Right lung (tissue), 5 donors: ENCODE data around the gene SNRPA1. TPM values are rescaled to one million over a fixed set of nuclear protein-coding genes. Genes with fewer than 3 reads are reported as not detected.

Source experiments
- DNase-seq, 2 donors: peaks; one replicate each; pipeline ENCODE4 v3.0.0-alpha.2; 2013
- polyA plus RNA-seq, 5 donors: library from polyadenylated mRNA; unstranded; fragments of 120-200 nt; gene quantifications; one replicate each; pipeline versions ENCODE4 v1.2.1 to v1.2.3, GENCODE V29; 2013; ENCODE audit warnings: inconsistent platforms in 1 of 5, low replicate concordance in 1 of 5; ENCODE audit not compliant: insufficient read length in 5 of 5, insufficient read depth in 1 of 5

SNRPA1 gene
- polyA plus RNA-seq, 5 donors, result 52.8 to 75.7 (median 59.7) TPM

DNA sequence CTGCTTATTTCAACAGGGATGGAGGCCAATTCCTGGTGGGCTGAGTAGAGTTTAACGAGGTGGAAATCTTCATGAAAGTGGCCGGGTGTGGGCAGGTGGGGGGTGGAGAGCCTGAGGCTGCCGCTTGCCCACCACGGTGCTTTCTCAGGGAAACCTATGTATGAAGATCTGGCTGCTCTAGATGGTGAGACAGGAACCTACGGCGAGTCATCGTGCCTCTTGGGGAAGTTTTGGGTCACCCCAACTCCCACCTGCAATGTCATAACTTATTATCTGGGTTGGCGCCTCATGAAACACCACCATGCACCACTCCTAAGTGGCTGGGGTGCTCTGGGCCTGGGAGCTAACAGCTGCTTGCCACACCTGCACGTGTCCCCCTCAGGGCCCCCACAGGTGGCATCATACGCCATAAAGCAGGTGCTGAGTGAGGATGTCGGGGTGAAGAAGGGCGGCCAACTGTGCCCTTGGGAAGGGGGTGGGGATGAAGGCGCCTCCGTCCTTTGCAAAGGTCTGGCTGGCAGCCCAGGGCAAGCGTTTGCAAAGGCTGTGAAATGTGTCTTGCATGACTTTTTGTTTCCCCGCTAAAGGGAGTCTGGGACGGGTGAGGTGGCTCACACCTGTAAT, 27.9 kb upstream of the SNRPA1 start:
- DNase-seq, result no peak

DNA sequence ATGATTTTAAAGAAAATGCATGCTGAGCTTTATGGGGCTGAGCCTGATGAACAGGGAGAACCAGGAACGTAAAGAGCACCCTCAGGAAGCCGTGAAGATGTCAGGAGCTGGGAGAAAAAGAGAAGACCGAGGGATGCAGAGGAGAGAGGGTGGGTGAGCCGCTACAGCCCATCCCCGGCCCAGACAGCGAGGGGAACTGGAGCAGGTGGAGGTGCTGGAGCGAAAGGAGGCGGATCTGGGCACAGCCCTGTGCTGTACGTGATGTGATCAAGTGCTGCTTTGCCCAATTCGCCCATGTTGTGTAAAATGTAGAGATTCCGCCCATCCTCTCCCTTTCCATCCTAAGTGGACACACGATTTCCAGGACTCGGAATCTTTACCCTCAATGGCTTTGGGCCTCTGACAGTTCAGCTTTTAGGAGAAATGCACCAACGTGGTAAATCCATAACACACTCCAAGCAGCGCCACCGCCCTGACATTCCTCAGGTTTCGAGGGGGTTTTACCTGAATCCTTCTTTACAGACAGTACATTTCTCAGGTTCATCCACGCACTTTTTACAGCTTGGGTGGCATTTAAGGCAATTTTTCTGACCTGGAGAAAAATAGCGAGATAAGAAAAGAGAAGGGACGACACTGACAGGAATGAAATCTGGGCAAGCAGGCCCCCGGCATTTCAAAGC, 27.1 kb upstream of the SNRPA1 start:
- no peak for DNase-seq

DNA sequence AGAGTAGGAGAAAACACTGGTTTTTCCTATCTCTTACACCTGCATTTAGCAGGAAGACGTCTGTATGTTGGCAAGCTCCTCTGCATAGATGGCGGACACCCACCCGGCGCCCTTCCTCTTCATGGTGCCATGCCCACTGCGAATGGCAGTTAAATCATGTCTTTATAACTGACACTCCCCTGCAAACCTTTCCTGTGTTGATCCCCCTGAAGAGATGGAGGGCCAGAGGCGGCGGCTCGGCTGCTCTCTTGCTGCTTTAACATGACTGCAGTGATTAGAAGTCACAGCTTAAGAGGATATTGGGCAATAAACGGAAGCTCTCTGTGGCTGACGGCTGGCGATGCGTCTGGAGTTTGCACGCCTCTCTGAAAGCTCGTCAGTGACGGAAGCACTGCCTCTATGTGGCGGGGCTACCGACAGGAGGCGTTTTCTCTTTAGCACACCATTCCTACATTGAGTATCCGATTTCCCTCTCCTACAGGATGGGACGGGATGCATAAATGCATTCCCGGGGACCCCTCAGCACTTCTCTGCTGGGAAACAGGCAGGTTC, 25.5 kb upstream of the SNRPA1 start:
- peak; percentile 45 to 61 for DNase-seq

DNA sequence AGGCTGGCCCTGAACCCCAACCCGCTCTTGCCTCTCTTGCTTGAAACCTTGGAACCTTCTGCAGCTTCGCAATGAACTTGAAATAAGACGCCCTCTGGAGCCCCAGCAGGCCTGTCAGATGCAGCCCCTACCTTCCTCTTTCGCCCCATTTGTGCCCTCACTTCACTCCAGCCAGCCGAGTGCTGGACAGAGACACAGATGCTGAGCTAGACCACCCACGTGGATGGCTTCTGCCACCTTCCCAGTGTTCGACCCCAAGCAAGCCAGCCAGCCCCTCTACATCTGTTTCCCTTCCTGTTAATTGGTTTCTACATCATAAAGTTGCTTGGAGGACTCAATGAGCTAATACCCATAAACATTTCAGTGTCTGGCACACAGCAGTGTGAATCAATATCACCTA, 23.8 kb upstream of the SNRPA1 start:
- no peak for DNase-seq

DNA sequence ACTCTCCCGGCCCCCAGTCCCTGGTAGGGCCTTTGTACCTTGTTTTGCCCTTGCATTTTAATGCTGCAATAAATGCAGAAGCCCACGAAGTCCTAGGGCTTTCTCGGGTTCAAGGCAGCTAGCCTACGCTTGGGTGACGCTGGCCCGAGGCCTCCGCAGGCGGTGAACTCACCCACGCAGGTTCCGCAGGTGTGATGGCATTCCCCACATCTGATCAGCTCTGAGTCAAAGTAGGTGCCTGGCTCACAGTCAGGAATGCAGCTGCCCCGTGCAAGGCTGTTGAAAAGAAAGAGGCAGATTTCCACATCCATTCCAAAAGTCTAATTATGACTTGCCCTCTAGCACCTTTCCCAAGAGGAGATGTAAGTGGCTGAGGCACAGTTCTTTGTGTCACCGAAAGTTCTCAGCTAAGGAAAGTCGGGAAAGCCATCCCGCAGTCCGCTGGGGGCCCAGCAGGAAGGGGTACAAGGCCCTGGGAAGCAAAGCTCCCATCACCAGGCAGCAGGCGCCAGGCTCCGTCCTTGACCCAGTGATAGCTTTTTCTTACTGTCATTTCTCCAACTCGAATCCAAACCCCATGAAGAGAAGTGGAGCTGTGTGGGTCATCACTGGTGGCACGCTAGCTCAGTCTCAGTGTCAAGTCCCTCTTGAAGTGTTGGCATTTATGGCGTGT, 23.2 kb upstream of the SNRPA1 start:
- no peak for DNase-seq

DNA sequence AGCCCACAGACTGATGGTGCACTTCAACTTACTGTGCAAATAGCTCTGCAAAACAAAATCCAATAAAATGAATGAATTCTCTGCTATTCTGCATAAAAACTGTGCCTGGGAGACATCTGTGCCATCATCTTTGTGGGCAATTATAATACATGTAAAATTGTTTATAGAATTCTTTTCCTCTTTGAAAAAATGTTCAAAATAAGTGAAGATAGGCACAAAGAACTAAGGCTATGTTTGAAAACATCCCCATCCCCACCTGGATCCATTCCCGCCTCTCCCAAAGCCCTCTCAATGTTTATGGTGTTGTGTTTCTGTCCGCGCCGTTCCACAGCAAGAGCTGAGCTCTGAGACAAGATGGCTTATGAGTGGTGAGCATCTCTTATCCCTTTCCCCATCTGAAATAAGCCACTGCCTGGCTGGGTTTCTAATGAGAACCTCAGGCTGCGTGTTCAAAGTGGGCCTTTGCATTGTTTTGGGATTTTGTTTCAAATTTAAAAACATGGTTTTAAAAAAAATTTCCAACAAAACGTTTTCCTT, 22.4 kb upstream of the SNRPA1 start:
- DNase-seq, result no peak

DNA sequence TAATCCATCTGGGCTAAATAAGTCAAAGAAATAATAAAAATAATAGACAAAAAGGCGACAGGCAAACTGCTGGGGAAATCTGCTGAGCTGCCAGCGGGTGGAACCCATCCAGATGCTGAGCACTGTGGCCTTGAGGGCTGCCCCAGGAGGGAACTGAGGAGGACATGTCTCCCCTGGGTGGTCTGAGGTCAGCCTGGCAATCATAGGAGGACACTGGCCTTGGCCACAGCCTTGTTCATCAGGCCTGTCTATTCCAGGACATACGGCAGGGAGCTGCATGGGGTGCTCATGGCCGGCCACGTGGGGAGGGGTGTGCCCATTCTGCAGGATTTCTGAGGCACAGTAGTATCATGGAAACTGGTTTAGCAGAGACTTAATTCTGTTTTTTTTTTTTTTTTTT, 21.5 kb upstream of the SNRPA1 start:
- DNase-seq, result no peak

DNA sequence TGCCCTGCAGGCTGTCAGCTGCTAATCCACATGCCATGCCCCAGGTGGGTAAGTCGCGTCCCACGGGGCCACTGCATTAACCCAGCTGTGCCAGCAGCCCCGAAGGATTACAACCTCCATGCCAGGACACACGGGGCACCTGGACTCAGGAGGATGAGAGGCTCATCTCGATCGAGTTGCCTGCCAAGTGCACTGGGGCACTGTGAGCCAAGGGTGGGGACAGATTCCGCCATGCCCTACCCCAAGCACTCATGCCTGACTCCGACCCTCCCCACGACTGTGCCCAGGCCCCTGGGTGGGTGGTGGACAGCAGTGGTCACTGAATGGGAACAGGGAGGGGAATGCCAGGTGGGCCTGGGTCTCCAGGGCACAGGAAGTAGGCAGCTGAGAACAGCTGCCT, 20.7 kb upstream of the SNRPA1 start:
- DNase-seq, result no peak

DNA sequence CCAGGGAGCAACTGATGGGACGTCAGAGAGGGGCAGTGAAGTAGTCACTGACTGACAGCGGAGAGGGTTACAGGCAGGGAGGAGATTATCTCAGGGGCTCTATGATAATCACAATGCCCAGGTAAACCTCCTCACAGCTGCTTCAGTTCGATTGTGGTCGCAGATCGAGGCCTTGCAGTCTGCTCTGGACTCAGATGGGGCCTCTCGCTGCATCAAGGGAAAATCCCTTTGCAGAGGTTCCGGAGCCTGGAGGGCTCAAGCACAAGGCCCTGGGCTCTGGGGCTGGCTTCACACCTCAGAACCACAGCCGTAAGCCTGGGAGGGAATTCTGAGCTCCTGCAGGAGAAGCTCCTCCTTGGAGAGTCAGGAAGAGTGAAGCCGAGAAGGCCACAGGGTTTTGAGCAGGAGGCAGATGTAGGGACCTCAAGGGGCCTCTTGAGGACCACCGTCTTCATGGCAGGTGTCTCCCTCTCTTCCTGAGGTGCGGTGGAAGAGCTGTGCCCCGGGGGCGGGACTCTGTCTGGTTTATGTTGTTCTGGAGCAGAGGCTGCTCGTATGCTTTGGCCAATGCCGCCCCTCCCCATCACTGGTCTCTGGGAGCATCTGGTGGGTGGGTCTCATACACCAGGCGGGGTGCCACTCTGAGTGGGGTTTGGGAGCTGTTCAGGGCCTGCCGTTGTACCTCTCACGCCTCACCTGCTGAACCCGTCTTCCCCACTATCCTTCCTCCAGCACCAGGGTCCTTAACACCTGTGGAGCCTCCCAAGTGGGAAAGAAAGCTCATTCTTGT, 19.5 kb upstream of the SNRPA1 start:
- DNase-seq, result no peak

DNA sequence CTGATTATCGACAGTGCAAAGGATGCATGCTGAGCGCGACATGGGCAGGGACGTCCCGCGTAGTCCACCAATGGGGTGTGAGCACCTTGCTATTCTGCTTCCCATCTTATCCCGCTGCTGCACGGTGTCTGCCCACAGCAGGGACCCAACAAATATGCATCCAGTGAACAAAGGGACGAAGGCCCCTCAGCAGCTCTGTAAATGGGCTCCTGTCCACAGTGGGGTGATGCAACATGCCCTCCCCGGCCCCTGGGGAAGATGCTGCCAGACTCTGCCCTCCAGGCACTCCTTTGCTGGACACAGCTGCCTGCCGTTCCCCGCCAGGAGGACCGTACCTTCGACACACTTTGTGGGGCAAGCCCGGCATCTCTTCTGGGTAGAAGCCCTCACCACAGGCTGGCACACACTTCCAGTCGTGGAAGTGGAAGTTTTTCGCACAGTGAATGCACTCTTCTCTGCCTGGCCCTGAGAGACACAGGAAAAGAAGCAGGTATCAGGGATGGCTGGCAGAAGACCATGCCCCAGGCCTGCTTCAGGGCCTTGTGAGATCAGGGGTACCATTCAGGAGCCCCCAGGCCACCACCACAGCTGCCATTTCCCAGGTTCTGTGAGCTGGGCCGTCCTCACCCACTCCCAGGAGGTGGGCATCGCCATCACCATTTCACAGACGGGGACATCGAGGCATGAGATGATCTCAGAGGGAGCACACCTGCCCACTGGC, 18.2 kb upstream of the SNRPA1 start:
- no peak for DNase-seq

DNA sequence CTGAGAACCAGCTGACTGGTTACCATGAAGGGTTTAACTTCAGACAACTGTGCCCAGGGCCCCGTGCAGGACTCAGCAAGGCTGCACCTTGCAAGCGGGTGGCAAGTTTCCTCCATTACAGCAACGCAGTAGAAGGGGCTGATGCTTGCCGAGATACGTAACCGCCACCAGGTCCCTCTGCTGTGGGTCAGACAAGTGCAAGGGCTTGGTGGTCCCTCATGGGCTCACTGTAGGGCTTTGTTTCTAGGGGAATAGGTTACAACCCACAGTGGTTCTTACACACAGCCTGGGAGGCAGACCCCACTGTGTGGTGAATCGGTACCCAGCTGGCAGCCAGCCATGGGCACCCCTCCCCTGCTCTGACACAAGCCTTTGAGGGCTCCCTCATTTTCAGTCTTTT, 15.5 kb upstream of the SNRPA1 start:
- no peak for DNase-seq

DNA sequence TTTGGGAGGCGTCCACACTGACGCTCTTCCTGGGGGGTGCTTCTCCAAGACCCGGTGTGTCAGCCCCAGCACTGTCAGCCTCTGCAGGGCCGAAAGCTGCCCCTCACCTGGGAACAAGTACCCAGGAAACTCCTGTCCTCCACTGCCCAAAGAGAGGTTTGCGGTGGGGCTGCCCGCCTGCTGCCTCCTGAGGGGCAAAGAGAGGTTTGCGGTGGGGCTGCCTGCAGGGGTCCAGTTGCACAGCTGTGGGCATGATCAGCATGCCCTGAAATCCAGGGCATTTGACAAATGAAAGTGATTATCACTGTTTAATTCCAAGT, 15.1 kb upstream of the SNRPA1 start:
- DNase-seq, result no peak

DNA sequence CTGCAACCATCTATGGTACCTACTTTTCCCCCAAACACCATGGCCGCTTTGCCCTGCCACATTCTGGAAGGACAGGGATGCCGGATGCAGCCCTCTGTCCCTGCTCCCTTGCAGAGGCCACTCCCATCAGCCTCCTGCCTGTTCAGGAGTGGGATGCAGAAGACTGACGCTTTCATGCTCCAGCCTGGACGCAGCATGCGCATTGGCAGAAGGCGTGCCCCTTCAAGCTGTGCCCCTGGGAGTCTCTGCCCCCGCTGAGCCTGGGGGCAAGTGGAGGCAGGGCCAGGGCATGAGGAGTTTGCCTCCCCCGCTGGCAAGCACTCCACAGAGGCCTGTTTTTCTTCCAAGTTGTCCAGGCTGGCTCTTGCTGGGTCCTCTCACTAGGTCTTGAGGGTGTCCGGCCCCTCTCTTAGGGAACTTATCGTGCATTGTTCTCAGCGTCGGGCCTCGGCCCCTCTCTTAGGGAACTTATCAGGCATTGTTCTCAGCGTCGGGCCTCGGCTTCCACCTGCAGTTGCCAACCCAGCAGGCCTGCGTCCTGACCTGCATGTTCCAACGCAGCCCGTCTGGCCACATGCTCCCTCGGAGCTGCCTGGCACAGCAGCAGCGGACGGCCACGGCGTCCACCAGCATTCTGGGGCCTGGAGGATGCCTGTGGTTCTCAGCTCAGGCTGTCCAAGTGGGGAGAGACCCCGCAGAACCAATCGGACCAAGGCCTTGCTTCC, 14.6 kb upstream of the SNRPA1 start:
- DNase-seq, result no peak

DNA sequence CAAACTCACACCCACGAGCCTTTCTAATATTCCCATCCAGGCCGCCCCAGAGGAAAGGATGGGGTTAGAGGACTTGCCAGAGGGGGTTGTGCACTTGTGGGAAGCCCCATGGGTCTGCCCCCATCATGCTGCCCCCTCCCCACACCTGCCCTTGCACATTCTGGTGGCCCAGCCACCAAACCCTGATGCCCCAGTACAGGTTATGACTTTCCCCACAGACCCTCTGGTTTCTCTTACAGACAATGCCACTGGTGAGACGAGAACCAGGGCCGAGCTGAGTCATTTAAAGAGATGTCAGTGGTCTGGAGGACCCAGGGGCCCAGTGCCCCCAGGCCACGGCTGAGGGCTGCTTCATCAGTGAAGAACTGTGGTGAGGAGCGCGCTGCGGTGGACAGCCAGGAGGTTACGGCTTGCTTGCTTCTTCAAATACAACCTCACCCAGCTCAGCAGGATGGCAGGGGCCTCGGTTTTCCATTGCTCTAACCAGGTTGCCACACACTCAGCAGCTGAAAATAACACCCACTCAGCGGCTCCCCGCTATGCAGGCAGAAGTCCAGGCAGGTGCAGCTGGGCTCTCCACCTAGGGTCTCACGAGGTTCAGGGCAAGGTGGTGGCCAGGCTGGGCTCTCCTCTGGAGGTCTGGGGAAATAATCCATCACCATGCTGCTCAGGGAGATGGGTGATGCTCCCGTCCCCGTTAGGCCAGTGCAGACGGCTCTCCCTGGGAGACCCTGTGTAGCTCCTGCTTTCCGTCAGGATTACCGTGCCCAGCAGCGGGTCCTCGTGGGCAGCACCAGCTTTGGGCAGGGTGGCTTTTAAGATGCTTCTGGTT, 13.8 kb upstream of the SNRPA1 start:
- no peak for DNase-seq

DNA sequence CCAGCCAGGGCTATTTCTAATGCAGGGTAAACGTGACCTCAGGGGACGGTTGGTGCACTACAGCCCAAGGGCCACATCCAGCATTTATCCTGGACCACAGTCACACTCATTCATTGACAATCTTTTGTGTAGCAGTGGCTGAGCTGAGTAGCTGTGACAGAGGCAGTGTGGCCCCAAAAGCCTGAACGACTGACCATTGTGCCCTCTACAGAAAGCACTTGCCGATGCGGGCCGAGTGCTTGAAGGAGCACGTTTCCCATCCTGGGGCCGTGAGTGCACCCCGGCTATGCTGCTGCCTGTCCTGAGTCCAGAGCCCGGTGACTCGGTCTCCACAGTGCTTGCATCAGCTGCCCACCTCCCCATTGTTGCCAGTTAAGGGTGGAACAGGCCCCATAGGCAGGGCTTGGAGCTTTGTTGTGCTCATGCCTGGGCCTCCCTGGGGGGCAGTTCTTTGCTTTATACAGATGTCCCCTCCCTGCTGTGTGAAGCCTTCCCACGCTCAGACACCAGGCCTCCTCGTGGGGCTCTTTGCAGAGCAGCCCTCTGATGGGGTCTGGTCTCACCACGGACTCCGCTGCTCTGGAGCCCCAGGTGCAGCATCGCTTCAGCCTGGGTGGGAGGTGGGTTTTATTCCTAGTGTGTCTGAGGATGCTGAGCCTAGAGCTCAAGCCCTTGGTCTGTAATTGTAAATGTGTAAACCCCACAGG, 13.0 kb upstream of the SNRPA1 start:
- no peak for DNase-seq

DNA sequence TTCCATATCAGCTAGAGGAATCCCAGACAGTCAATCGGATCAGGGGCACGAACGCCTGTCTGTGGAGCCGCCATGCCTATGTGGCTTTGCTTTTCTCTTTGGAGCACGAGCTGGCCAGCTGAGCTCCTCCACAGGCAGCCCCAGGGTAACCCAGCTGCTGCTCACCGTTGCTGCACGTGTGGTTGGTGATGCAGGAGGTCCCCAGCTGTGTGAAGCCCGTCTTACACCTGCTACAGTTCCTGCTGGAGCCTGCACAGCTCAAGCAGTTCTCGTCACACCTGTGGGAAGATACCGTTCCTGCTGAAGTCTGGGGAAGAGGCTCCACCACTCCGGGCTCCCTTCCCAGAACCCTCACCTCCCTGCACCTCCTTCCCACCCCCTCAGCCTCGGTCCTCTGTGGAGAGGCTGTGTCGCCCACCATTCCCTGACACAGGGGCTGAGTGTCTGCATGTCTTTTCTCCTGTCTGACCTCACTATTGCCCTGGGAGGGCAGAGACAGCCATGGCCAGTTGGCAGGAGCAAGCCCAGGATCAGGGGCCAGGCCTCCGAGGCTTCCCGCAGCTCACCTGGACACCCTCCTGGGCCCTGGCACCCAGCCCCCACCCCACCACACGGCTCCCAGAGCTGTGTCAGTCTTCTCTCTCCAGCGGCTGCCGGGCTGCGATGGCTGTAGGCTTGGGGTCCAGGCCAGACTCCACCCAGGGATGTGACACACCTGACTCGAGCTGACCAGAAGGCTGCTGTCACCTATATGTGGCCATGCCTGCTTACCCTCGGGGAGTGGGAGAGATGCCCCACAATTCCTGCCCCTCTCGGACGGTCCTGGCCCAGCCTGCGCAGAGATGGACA, 12.2 kb upstream of the SNRPA1 start:
- DNase-seq, result no peak

DNA sequence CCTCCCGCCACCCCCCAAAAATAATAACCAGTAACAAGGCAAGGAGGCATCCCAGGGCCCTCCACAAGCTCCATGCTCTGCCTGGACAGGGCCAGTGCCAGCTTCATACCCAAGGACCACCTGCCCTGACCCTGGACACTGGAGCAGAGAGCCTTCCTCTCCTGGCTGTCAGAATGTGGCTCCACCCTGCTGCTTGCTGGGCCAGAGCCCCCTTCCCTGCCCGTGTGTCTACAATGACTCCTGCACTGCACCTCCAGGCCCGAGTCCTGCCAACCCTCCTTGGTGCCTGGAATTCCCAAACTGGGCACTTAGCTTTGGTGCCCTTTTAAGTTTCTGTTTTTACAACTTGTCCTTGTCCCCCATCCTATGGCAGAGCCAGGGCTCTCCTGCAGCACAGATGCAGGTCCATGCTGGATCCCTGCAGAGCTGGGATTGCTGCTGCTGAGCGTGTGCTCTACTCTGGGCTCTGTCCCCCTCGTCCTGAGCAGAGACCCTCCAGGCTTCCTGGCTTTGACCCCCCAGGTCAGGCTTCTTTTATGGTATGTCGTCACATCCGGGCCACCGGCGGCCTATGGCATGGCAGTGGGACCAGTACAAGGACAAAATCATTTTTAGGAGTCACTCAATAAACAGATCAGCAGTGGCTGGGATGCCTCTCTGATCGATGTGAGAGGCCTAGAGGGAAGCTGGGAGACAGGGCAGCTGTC, 11.4 kb upstream of the SNRPA1 start:
- no peak for DNase-seq
